WTC11 (cell line): Measurements from ENCODE around the gene COL18A1. TPM values are rescaled to one million over a fixed set of nuclear protein-coding genes. Genes with fewer than 3 reads are reported as not detected.
A peak's percentile ranks its signal among the peaks of the same experiment; 100 is the strongest.

Experiments used
- ATAC-seq: fragments of 200-7000 bp; cut with Tn5 transposase; 2 replicates; pipeline ENCODE4 v1.10.0; 2021; ENCODE audit warnings: mild to moderate bottlenecking, moderate library complexity
- CTCF ChIA-PET: fragments of 300-600 bp; sonication (Branson Sonifier 250); formaldehyde crosslinking; loops from one replicate; lab custom pipeline; 2021; ENCODE audit warnings: antibody characterized with exemption; lab: Charles Lee
- POLR2A ChIA-PET: fragments of 350-600 bp; sonication (Branson Sonifier 250); formaldehyde crosslinking; loops from one replicate; lab custom pipeline; 2021; ENCODE audit warnings: antibody characterized with exemption; lab: Charles Lee
- DNase-seq: peaks from one replicate; pipeline ENCODE4 v3.0.0; 2021; ENCODE audit warnings: low spot score
- H3K27ac Mint-ChIP-seq: 2 replicates; pipeline ENCODE4 v1.8.0; 2021; ENCODE audit warnings: mixed read lengths
- H3K27me3 Mint-ChIP-seq: 2 replicates; pipeline ENCODE4 v1.8.0; 2021; ENCODE audit warnings: low read depth, mild to moderate bottlenecking, moderate library complexity, mixed read lengths
- H3K36me3 Mint-ChIP-seq: 2 replicates; pipeline ENCODE4 v1.8.0; 2021; ENCODE audit warnings: mixed read lengths
- H3K4me1 Mint-ChIP-seq: 2 replicates; pipeline ENCODE4 v1.8.0; 2022; ENCODE audit warnings: mixed read lengths
- H3K4me3 Mint-ChIP-seq: 2 replicates; pipeline ENCODE4 v1.8.0; 2021; ENCODE audit warnings: mild to moderate bottlenecking, moderate library complexity, mixed read lengths
- H3K9me3 Mint-ChIP-seq: 2 replicates; pipeline ENCODE4 v1.8.0; 2021; ENCODE audit warnings: mixed read lengths
- E2F4 ChIP-seq: sonication (generic); formaldehyde crosslinking; IDR thresholded peaks from 2 replicates; pipeline ENCODE4 v1.8.1; 2022; ENCODE audit warnings: low read depth, mild to moderate bottlenecking, moderate library complexity, missing genetic modification reagents, borderline replicate concordance
- HMGA2 ChIP-seq: fragments of 250-450 bp; sonication (Bioruptor Pico); IDR thresholded peaks from 2 replicates; pipeline ENCODE4 v1.4.0; 2021; ENCODE audit warnings: mild to moderate bottlenecking, moderate library complexity
- NFATC4 ChIP-seq: fragments of 250-450 bp; sonication (Bioruptor Pico); IDR thresholded peaks from 2 replicates; pipeline ENCODE4 v1.9.0; 2021; ENCODE audit warnings: mild to moderate bottlenecking
- NR1H2 ChIP-seq: sonication (generic); formaldehyde crosslinking; IDR thresholded peaks from 2 replicates; pipeline ENCODE4 v1.9.0; 2021; ENCODE audit warnings: mild to moderate bottlenecking, moderate library complexity, missing genetic modification reagents
- NR2C2 ChIP-seq: sonication (generic); formaldehyde crosslinking; IDR thresholded peaks from 2 replicates; pipeline ENCODE4 v1.8.0; 2022; ENCODE audit warnings: mild to moderate bottlenecking, missing genetic modification reagents
- OVOL2 ChIP-seq: fragments of 250-450 bp; sonication (Bioruptor Pico); IDR thresholded peaks from 2 replicates; pipeline ENCODE4 v1.9.0; 2021; ENCODE audit warnings: mild to moderate bottlenecking, borderline replicate concordance
- PRRX2 ChIP-seq: fragments of 250-450 bp; sonication (Bioruptor Pico); IDR thresholded peaks from 2 replicates; pipeline ENCODE4 v1.8.0; 2021; ENCODE audit warnings: mild to moderate bottlenecking
- RELA ChIP-seq: sonication (generic); formaldehyde crosslinking; IDR thresholded peaks from 2 replicates; pipeline ENCODE4 v1.8.1; 2022; ENCODE audit warnings: missing genetic modification reagents, mild to moderate bottlenecking, borderline replicate concordance
- TEAD4 ChIP-seq: sonication (generic); formaldehyde crosslinking; IDR thresholded peaks from 2 replicates; pipeline ENCODE4 v1.8.0; 2022; ENCODE audit warnings: mild to moderate bottlenecking, missing genetic modification reagents
- ZNF121 ChIP-seq: sonication (generic); formaldehyde crosslinking; IDR thresholded peaks from 2 replicates; pipeline ENCODE4 v1.8.0; 2023; ENCODE audit warnings: missing genetic modification reagents
- ZNF263 ChIP-seq: sonication (generic); formaldehyde crosslinking; IDR thresholded peaks from 2 replicates; pipeline ENCODE4 v1.8.1; 2022; ENCODE audit warnings: low read depth, mild to moderate bottlenecking, moderate library complexity, missing genetic modification reagents
- ZNF396 ChIP-seq: fragments of 250-450 bp; sonication (Bioruptor Pico); IDR thresholded peaks from 2 replicates; pipeline ENCODE4 v1.8.0; 2021; ENCODE audit warnings: mild to moderate bottlenecking, moderate library complexity, borderline replicate concordance
- ZNF425 ChIP-seq: fragments of 250-450 bp; sonication (Bioruptor Pico); conservative IDR thresholded peaks from 2 replicates; pipeline ENCODE4 v1.9.0; 2021; ENCODE audit warnings: mild to moderate bottlenecking
- total RNA-seq: library from RNA; stranded (reverse); gene quantifications from 3 replicates; pipeline ENCODE4 v1.2.3, GENCODE V29; 2021
- TF ChIP-seq, protein P1 (sequence below): sonication (generic); formaldehyde crosslinking; IDR thresholded peaks from 2 replicates; pipeline ENCODE4 v1.8.1; 2023; ENCODE audit warnings: mild to moderate bottlenecking, missing genetic modification reagents, borderline replicate concordance
- TF ChIP-seq, protein P2 (sequence below): sonication (generic); formaldehyde crosslinking; IDR thresholded peaks from 2 replicates; pipeline ENCODE4 v1.8.0; 2022; ENCODE audit warnings: mild to moderate bottlenecking, missing genetic modification reagents
- TF ChIP-seq, protein P3 (sequence below): sonication (generic); formaldehyde crosslinking; IDR thresholded peaks from 2 replicates; pipeline ENCODE4 v1.8.0; 2022; ENCODE audit warnings: mild to moderate bottlenecking, missing genetic modification reagents
- TF ChIP-seq, protein P4 (sequence below): sonication (generic); formaldehyde crosslinking; IDR thresholded peaks from 2 replicates; pipeline ENCODE4 v1.8.0; 2023; ENCODE audit warnings: missing genetic modification reagents, mild to moderate bottlenecking, borderline replicate concordance

Gene COL18A1
- total RNA-seq, 1 experiment from 2014 or later: 231 TPM

- DNase-seq (peak; percentile 8), ATAC-seq (no peak)
- POLR2A ChIA-PET: no interaction called here
- H3K4me1 Mint-ChIP-seq: no peaks in the 10 kb centered on the region
- H3K27me3 Mint-ChIP-seq: no peaks in the 10 kb centered on the region
- CTCF ChIA-PET: interaction anchor here (0.7 to 1.3 kb wide), 2 partner anchors 19 to 22 kb away, joined by 3 read pairs; no protein-coding TSS in a partner anchor
- H3K9me3 Mint-ChIP-seq: no peaks in the 10 kb centered on the region
- no peak overlapping the region for H3K27ac Mint-ChIP-seq
- peaks cover 10% of the 10 kb centered on the region for H3K36me3 Mint-ChIP-seq
- TF ChIP-seq HMGA2 (CRISPR knock-in tag) (no peak), ZNF396 (no peak), RELA (CRISPR knock-in tag) (no peak), E2F4 (CRISPR knock-in tag) (no peak), NR1H2 (no peak), TEAD4 (CRISPR knock-in tag) (no peak)
- H3K4me3 Mint-ChIP-seq: no peak overlapping the region
Measured at GRCh38 chr21:45533846-45534635, 129.1 kb downstream of the COL18A1 start.

DNA sequence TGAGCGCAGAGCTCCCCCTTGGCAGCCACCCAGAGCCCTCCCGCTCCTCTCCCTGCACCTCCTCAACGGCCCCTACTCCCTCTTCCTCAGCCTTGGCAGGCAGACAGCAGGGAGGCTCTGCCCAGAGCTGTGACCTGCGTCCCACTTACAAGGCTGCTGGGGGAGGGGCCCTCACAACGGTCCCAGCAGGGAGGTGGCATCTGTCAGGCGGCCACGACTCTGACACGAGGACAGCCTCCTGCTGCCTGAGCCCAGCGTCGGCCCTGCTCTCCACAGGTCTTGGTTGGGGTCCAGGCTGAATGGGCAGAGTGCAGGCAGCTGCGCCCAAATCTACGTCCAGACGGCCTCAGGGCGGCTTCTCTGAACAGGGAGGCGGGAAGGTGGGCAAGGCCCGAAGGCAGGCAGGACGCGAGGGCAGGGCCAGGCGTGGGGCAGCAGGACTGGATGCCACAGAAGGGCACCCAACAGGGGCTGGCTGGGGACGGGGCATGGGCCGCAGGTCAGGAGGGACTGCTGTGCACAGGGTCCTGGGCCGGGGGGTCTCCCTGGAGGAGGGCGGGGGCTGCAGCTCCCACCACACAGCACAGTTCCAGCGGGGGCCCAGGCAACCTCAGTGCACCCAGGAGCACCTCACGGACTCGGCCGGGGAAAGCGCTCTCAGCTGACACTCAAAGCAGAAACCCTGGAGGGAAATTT lies 129.8 kb downstream of the COL18A1 start:
- H3K27ac Mint-ChIP-seq: no peak overlapping the region
- ChIA-PET CTCF (interaction anchor here (0.7 to 1.3 kb wide), 2 partner anchors 18 to 21 kb away, joined by 3 read pairs; no protein-coding TSS in a partner anchor), POLR2A (no interaction called here)
- H3K9me3 Mint-ChIP-seq: no peaks in the 10 kb centered on the region
- H3K4me1 Mint-ChIP-seq: no peaks in the 10 kb centered on the region
- H3K27me3 Mint-ChIP-seq: no peaks in the 10 kb centered on the region
- H3K36me3 Mint-ChIP-seq: peaks cover 10% of the 10 kb centered on the region
- no peak for ATAC-seq
- peak; percentile 6 for DNase-seq
- H3K4me3 Mint-ChIP-seq: no peak overlapping the region
- TF ChIP-seq, protein P1, sequence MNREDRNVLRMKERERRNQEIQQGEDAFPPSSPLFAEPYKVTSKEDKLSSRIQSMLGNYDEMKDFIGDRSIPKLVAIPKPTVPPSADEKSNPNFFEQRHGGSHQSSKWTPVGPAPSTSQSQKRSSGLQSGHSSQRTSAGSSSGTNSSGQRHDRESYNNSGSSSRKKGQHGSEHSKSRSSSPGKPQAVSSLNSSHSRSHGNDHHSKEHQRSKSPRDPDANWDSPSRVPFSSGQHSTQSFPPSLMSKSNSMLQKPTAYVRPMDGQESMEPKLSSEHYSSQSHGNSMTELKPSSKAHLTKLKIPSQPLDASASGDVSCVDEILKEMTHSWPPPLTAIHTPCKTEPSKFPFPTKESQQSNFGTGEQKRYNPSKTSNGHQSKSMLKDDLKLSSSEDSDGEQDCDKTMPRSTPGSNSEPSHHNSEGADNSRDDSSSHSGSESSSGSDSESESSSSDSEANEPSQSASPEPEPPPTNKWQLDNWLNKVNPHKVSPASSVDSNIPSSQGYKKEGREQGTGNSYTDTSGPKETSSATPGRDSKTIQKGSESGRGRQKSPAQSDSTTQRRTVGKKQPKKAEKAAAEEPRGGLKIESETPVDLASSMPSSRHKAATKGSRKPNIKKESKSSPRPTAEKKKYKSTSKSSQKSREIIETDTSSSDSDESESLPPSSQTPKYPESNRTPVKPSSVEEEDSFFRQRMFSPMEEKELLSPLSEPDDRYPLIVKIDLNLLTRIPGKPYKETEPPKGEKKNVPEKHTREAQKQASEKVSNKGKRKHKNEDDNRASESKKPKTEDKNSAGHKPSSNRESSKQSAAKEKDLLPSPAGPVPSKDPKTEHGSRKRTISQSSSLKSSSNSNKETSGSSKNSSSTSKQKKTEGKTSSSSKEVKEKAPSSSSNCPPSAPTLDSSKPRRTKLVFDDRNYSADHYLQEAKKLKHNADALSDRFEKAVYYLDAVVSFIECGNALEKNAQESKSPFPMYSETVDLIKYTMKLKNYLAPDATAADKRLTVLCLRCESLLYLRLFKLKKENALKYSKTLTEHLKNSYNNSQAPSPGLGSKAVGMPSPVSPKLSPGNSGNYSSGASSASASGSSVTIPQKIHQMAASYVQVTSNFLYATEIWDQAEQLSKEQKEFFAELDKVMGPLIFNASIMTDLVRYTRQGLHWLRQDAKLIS: no peak
- TF ChIP-seq ZNF121 (CRISPR knock-in tag) (no peak), PRRX2 (CRISPR knock-in tag) (no peak), NFATC4 (CRISPR knock-in tag) (no peak), ZNF263 (CRISPR knock-in tag) (no peak), NR2C2 (CRISPR knock-in tag) (no peak), OVOL2 (CRISPR knock-in tag) (no peak), ZNF425 (CRISPR knock-in tag) (no peak)
- TF ChIP-seq, protein P2, sequence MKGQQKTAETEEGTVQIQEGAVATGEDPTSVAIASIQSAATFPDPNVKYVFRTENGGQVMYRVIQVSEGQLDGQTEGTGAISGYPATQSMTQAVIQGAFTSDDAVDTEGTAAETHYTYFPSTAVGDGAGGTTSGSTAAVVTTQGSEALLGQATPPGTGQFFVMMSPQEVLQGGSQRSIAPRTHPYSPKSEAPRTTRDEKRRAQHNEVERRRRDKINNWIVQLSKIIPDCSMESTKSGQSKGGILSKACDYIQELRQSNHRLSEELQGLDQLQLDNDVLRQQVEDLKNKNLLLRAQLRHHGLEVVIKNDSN: no peak
- TF ChIP-seq, protein P3, sequence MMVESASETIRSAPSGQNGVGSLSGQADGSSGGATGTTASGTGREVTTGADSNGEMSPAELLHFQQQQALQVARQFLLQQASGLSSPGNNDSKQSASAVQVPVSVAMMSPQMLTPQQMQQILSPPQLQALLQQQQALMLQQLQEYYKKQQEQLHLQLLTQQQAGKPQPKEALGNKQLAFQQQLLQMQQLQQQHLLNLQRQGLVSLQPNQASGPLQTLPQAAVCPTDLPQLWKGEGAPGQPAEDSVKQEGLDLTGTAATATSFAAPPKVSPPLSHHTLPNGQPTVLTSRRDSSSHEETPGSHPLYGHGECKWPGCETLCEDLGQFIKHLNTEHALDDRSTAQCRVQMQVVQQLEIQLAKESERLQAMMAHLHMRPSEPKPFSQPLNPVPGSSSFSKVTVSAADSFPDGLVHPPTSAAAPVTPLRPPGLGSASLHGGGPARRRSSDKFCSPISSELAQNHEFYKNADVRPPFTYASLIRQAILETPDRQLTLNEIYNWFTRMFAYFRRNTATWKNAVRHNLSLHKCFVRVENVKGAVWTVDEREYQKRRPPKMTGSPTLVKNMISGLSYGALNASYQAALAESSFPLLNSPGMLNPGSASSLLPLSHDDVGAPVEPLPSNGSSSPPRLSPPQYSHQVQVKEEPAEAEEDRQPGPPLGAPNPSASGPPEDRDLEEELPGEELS (CRISPR knock-in tag): no peak
- TF ChIP-seq, protein P4, sequence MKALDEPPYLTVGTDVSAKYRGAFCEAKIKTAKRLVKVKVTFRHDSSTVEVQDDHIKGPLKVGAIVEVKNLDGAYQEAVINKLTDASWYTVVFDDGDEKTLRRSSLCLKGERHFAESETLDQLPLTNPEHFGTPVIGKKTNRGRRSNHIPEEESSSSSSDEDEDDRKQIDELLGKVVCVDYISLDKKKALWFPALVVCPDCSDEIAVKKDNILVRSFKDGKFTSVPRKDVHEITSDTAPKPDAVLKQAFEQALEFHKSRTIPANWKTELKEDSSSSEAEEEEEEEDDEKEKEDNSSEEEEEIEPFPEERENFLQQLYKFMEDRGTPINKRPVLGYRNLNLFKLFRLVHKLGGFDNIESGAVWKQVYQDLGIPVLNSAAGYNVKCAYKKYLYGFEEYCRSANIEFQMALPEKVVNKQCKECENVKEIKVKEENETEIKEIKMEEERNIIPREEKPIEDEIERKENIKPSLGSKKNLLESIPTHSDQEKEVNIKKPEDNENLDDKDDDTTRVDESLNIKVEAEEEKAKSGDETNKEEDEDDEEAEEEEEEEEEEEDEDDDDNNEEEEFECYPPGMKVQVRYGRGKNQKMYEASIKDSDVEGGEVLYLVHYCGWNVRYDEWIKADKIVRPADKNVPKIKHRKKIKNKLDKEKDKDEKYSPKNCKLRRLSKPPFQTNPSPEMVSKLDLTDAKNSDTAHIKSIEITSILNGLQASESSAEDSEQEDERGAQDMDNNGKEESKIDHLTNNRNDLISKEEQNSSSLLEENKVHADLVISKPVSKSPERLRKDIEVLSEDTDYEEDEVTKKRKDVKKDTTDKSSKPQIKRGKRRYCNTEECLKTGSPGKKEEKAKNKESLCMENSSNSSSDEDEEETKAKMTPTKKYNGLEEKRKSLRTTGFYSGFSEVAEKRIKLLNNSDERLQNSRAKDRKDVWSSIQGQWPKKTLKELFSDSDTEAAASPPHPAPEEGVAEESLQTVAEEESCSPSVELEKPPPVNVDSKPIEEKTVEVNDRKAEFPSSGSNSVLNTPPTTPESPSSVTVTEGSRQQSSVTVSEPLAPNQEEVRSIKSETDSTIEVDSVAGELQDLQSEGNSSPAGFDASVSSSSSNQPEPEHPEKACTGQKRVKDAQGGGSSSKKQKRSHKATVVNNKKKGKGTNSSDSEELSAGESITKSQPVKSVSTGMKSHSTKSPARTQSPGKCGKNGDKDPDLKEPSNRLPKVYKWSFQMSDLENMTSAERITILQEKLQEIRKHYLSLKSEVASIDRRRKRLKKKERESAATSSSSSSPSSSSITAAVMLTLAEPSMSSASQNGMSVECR: no peak
